Keratinocyte (primary cell): ENCODE data around the gene BMP7. TPM values are rescaled to one million over a fixed set of nuclear protein-coding genes. Genes with fewer than 3 reads are reported as not detected.

ENCODE experiments used
- DNase-seq: peaks from one replicate; pipeline ENCODE4 v3.0.0-alpha.2; 2011; ENCODE audit warnings: low read depth, missing footprints, low spot score
- FAIRE-seq: peaks from 2 replicates; lab custom pipeline; 2011; peaks lifted over from hg19 to GRCh38; lab: Jason Lieb, UNC
- H2AFZ ChIP-seq: 2 replicates; pipeline ENCODE4 v1.6.0; 2012; ENCODE audit warnings: low read length, control low read depth, inconsistent platforms; ENCODE audit not compliant: control insufficient read depth
- H3K27ac ChIP-seq: 2 replicates; pipeline ENCODE4 v1.5.1; 2011; ENCODE audit warnings: low read length; ENCODE audit not compliant: control insufficient read depth, insufficient read depth
- H3K27me3 ChIP-seq: 3 replicates; pipeline ENCODE4 v1.6.0; 2011; ENCODE audit warnings: low read length; ENCODE audit not compliant: control insufficient read depth, insufficient read depth; ENCODE audit errors: extremely low read depth
- H3K36me3 ChIP-seq, 2 experiments: 2 replicates in 1 of 2; 3 replicates in 1 of 2; pipeline ENCODE4 v1.5.1; 2011; ENCODE audit warnings: low read length in 2 of 2, mild to moderate bottlenecking in 1 of 2; ENCODE audit not compliant: control insufficient read depth in 2 of 2, insufficient read depth in 2 of 2; ENCODE audit errors: extremely low read depth in 1 of 2
- H3K4me1 ChIP-seq: 3 replicates; pipeline ENCODE4 v1.5.1; 2011; ENCODE audit warnings: low read length; ENCODE audit not compliant: control insufficient read depth, insufficient read depth; ENCODE audit errors: extremely low read depth
- H3K4me2 ChIP-seq: 3 replicates; pipeline ENCODE4 v1.6.0; 2011; ENCODE audit warnings: low read depth, low read length; ENCODE audit not compliant: control insufficient read depth, insufficient read depth; ENCODE audit errors: extremely low read depth
- H3K4me3 ChIP-seq, 3 experiments: fragments of 200-600 bp in 1 of 3; sonication (generic) in 1 of 3; 2 replicates in 2 of 3; 3 replicates in 1 of 3; pipeline ENCODE4 v1.5.1; 2011 to 2016; ENCODE audit warnings: low read length in 3 of 3, mild to moderate bottlenecking in 3 of 3, control low read depth in 2 of 3, inconsistent platforms in 1 of 3, low read depth in 1 of 3, mixed read lengths in 1 of 3, mixed run types in 1 of 3, moderate library complexity in 1 of 3; ENCODE audit not compliant: control insufficient read depth in 2 of 3, insufficient read depth in 2 of 3; ENCODE audit errors: extremely low read depth in 1 of 3
- H3K79me2 ChIP-seq: 2 replicates; pipeline ENCODE4 v1.6.0; 2012; ENCODE audit warnings: low read length; ENCODE audit not compliant: control insufficient read depth, insufficient read depth
- H3K9ac ChIP-seq: 3 replicates; pipeline ENCODE4 v1.6.0; 2011; ENCODE audit warnings: low read length; ENCODE audit not compliant: control insufficient read depth, insufficient read depth; ENCODE audit errors: extremely low read depth
- H3K9me1 ChIP-seq: 3 replicates; pipeline ENCODE4 v1.6.0; 2011; ENCODE audit warnings: low read length; ENCODE audit not compliant: control insufficient read depth, insufficient read depth; ENCODE audit errors: extremely low read depth
- H3K9me3 ChIP-seq: 2 replicates; pipeline ENCODE4 v1.5.1; 2012; ENCODE audit warnings: low read depth, low read length; ENCODE audit not compliant: control insufficient read depth
- H4K20me1 ChIP-seq: 3 replicates; pipeline ENCODE4 v1.6.0; 2011; ENCODE audit warnings: low read length; ENCODE audit not compliant: control insufficient read depth, insufficient read depth; ENCODE audit errors: extremely low read depth
- EZH2 ChIP-seq: IDR thresholded peaks from one replicate; pipeline ENCODE4 v1.6.1; 2012; ENCODE audit warnings: inconsistent platforms, mild to moderate bottlenecking, low read length, moderate library complexity
- dilution Hi-C: fragments of 300-500 bp; cut with MboI; formaldehyde crosslinking; loops from one replicate; pipeline ENCODE4 v1.7.0; 2020; ENCODE audit warnings: low sequenced_read_pairs; ENCODE audit not compliant: extremely low pct_ligation_motif_present
- polyA plus RNA-seq, 5 experiments: library from polyadenylated mRNA; depleted of rRNA in 3 of 5; stranded (reverse) in 3 of 5; stranded (forward) in 1 of 5; unstranded in 1 of 5; fragments of >200 nt; gene quantifications; 1 replicate in 1 of 5; 2 replicates in 3 of 5; 3 replicates in 1 of 5; pipeline versions ENCODE4 v1.2.1 to v1.2.3, GENCODE V29; 2011 to 2012; ENCODE audit warnings: missing spikeins in 2 of 5, low read depth in 1 of 5, low replicate concordance in 1 of 5
- TF ChIP-seq, protein P1 (sequence below), 3 experiments: IDR thresholded peaks in 1 of 3; conservative IDR thresholded peaks in 1 of 3; optimal IDR thresholded peaks in 1 of 3; 2 replicates in 2 of 3; 3 replicates in 1 of 3; pipeline versions ENCODE3 to v1.5.1; 2011; ENCODE audit warnings: low read length in 3 of 3, mild to moderate bottlenecking in 3 of 3, moderate library complexity in 2 of 3, control low read depth in 1 of 3, inconsistent platforms in 1 of 3; ENCODE audit not compliant: insufficient read depth in 2 of 3; ENCODE audit errors: extremely low read depth in 1 of 3

Gene BMP7
- polyA plus RNA-seq, 1 donor (not counting 4 experiments of a cell fraction or from before 2014, with no cell fraction given) = 0.29 TPM

DNA sequence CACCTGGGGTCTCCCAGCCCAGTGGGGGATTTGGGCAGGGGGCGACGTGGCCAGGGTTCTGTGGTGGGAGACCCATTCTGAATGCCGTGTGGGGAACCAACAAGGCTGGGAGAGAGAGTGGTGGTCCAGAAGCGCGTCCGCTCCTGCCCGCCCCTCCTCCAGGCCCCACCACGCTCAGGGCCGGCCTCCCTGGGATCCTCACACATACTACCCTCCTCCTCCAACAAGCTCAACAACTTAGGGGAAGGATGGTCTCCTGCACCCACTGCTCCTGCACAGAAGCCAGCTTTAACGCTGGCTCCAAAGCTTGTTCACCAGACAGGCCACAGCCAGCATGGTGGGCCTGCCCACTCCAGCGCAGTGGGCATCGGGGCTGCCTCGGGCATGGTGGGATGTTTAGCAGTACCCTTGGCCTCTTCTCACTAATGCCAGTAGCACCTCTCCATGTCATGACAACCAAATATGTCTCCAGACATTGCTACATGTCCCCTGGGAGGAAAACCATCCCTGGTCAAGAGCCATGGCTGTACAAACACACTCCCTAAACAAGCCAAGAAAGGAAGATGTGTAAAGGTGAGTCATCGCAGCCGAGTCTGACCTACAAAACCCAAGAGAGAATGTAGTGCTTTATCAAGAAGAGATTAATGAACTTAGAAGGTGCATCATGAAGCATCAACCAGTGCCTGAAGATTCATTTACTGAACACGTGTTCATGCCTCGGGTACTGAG is 75.7 kb downstream of the BMP7 start:
- no peak overlapping the region for H2AFZ ChIP-seq
- DNase-seq (no peak), FAIRE-seq (no peak)
- H3K27me3 ChIP-seq = peaks cover 9% of the 10 kb centered on the region
- no peak overlapping the region for H3K9ac ChIP-seq
- H4K20me1 ChIP-seq = peaks cover 2% of the 10 kb centered on the region
- H3K9me3 ChIP-seq = no peaks in the 10 kb centered on the region
- no peaks in the 10 kb centered on the region for H3K9me1 ChIP-seq
- no peaks in the 10 kb centered on the region for H3K36me3 ChIP-seq
- dilution Hi-C loops = no loop called here
- TF ChIP-seq, protein P1, sequence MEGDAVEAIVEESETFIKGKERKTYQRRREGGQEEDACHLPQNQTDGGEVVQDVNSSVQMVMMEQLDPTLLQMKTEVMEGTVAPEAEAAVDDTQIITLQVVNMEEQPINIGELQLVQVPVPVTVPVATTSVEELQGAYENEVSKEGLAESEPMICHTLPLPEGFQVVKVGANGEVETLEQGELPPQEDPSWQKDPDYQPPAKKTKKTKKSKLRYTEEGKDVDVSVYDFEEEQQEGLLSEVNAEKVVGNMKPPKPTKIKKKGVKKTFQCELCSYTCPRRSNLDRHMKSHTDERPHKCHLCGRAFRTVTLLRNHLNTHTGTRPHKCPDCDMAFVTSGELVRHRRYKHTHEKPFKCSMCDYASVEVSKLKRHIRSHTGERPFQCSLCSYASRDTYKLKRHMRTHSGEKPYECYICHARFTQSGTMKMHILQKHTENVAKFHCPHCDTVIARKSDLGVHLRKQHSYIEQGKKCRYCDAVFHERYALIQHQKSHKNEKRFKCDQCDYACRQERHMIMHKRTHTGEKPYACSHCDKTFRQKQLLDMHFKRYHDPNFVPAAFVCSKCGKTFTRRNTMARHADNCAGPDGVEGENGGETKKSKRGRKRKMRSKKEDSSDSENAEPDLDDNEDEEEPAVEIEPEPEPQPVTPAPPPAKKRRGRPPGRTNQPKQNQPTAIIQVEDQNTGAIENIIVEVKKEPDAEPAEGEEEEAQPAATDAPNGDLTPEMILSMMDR (optimal IDR thresholded peaks at IDR 0.05 in 1 of 3, IDR thresholded peaks at IDR 0.05 in 1 of 3, conservative IDR thresholded peaks at IDR 0.05 in 1 of 3; ENCODE audit: extremely low read depth in 1 of 3, insufficient read depth in 2 of 3, low read length in 3 of 3) = no peak
- TF ChIP-seq EZH2 = no peak
- no peak overlapping the region for H3K4me2 ChIP-seq
- no peaks in the 10 kb centered on the region for H3K79me2 ChIP-seq
- no peak overlapping the region for H3K4me3 ChIP-seq
- H3K27ac ChIP-seq = no peak overlapping the region
- no peaks in the 10 kb centered on the region for H3K4me1 ChIP-seq

DNA sequence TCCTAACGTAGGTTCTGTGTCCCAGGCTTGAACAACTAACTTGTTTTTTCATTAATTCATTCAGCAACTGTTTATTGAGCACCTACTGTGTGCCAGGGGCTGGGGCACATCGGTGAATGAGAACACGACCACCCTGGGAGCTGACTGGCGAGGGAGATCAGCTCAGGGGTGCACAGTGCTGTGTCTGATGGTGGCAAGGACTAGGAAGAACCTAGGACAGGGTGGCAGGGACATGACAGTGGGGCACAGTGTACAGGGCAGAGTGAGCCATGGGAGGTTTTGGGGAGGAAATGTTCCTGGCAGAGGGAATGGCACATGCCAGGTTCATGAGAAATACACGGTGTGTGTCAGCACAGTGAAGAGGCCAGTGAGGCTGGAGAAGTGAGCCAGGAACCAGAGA is 76.7 kb downstream of the BMP7 start:
- H3K27me3 ChIP-seq = peaks cover 9% of the 10 kb centered on the region
- H3K4me1 ChIP-seq = no peaks in the 10 kb centered on the region
- no peak for FAIRE-seq
- no peak overlapping the region for H3K4me2 ChIP-seq
- TF ChIP-seq, protein P1 (optimal IDR thresholded peaks at IDR 0.05 in 1 of 3, IDR thresholded peaks at IDR 0.05 in 1 of 3, conservative IDR thresholded peaks at IDR 0.05 in 1 of 3; ENCODE audit: extremely low read depth in 1 of 3, insufficient read depth in 2 of 3, low read length in 3 of 3) = no peak
- no peak for TF ChIP-seq EZH2
- no peaks in the 10 kb centered on the region for H3K9me1 ChIP-seq
- dilution Hi-C loops = no loop called here
- no peaks in the 10 kb centered on the region for H3K36me3 ChIP-seq
- H3K9ac ChIP-seq = no peak overlapping the region
- no peaks in the 10 kb centered on the region for H4K20me1 ChIP-seq
- H3K27ac ChIP-seq = no peak overlapping the region
- no peaks in the 10 kb centered on the region for H3K9me3 ChIP-seq
- no peak overlapping the region for H3K4me3 ChIP-seq
- no peak for DNase-seq
- no peaks in the 10 kb centered on the region for H3K79me2 ChIP-seq
- no peak overlapping the region for H2AFZ ChIP-seq
